ENCODE measurements around the gene MAT2A.
"Not testable (repeated sequence)": the region's sequence is repeated elsewhere in the genome, so short reads cannot be mapped to it uniquely, and the experiment has no call there.

MAT2A gene

GRCh38 chr2:85547859-85548607 is 9.1 kb downstream of the MAT2A start:
- no peak for DNase-seq

- DNase-seq: no peak
Observed at GRCh38 chr2:85548608-85548900, 9.6 kb downstream of the MAT2A start.

DNA sequence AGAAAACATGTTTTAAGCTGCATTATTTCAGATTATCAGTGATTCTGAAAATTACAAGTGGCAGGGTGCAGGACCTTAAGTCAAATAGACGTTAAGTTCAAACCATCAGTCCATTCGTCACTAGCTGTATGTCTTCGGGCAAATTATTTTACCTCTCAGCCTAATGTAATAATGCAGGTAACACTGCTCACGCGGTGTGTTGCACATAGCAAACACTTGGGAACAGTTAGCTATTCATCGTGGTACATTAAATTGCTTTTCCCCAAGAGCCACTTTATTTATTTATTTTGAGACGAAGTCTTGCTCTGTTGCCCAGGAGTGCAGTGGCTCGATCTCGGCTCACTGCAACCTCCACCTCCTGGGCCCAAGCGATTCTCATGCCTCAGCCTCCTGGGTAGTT is 10.1 kb downstream of the MAT2A start:
- no peak for DNase-seq

- no peak for DNase-seq
Observed at GRCh38 chr2:85549826-85550225, 10.9 kb downstream of the MAT2A start.

DNA sequence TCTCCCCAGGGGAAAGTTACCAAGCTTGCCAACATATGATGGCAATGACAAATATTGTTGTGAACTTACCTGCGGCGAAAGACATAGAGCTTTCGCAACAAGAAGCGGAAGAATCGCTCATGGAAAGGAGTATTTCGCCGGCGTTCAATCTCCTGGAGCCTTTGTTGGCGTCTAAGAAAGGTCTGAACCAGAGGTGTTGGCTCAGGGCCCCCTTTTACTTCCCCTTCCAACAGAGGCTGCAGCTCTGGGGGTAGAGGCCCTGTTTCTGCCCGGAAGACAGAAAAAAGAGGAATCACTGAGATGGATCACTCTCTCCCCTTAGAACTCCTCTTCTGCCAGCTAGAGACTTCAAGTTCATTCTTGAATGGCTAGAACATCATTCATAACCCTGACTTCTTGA is 11.5 kb downstream of the MAT2A start:
- no peak for DNase-seq

- peak; percentile 21 for DNase-seq
Observed at GRCh38 chr2:85551698-85552678, 13.0 kb downstream of the MAT2A start.

GRCh38 chr2:85553184-85553583 is 14.2 kb downstream of the MAT2A start:
- DNase-seq: no peak

DNA sequence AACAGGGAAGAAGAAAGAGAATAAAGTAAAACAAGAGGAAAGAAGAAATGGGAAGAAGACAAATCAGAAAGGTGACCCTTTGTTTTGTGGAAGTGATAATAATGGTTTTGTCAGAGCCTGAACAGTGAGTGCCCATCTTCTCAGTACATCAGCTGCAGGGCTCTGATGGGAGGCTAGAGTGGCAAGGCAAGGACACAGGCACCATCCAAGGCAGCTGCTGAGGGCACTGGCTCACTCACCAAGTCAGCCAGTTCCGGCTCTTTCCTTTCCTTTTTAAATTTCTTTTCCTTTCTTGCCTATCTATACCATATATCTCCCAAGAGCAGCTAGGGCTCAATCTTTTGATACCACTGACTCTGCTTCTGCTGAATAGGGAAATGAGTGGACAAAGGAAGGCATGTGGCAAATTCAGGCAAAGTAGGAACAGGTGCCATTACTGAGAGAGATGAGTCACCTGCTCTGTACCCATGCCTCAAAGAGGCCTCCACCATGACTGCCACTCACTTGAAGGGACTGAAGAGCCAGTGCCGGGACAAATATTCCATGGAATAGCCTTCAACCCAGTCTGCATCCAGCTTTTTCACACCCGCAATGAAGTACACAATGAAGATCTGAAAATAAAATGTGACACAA is 16.1 kb downstream of the MAT2A start:
- DNase-seq: no peak

DNA sequence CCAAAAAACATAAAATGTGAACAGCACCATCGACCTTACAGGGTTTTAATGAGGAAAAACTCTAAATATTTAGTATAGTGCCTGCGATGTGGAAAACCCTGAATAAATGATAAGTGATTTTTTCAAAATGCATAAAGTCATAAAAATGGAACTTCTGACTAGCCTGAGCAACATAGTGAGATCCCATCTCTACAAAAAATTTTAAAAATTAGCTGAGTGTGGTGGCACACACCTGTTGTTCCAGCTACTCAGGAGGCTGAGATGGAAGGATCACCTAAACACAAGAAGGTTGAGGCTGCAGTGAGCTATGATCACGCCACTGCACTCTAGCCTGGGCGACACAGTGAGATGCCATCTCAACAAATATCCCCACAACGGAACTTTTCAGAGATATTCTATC is 18.2 kb downstream of the MAT2A start:
- DNase-seq: no peak

DNA sequence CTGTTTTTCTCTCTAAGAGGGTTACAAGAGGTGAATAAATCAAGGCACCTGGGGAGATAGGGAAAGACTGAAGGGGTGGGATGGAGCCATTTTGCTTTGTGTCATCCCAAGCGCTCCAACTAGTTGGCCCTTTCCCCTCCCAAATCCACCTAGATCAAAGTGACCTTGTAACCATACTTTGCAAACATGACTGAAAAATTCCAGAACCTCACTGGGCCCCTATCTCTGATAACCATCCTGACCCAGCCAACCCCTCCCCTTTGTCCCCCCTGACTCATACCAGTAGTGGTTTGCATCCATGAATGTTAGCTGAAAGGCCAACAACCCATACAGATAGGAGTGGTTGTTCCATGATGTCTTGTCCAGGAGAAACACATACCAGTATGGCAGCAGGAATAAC is 19.2 kb downstream of the MAT2A start:
- no peak for DNase-seq

DNA sequence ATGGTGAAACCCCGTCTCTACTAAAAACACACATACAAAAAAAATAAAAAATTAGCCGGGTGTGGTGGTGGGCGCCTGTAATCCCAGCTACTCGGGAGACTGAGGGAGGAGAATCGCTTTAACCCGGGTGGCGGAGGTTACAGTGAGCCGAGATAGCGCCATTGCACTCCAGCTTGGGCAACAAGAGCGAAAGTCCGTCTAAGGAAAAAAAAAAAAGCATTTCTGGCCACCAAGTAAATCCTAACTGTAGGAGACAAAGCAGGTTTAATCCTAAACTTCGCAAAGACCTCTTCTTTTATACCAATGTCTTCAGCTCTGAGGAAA is 21.4 kb downstream of the MAT2A start:
- not testable (repeated sequence) for DNase-seq

GRCh38 chr2:85560812-85561279 is 21.9 kb downstream of the MAT2A start:
- no peak for DNase-seq

DNA sequence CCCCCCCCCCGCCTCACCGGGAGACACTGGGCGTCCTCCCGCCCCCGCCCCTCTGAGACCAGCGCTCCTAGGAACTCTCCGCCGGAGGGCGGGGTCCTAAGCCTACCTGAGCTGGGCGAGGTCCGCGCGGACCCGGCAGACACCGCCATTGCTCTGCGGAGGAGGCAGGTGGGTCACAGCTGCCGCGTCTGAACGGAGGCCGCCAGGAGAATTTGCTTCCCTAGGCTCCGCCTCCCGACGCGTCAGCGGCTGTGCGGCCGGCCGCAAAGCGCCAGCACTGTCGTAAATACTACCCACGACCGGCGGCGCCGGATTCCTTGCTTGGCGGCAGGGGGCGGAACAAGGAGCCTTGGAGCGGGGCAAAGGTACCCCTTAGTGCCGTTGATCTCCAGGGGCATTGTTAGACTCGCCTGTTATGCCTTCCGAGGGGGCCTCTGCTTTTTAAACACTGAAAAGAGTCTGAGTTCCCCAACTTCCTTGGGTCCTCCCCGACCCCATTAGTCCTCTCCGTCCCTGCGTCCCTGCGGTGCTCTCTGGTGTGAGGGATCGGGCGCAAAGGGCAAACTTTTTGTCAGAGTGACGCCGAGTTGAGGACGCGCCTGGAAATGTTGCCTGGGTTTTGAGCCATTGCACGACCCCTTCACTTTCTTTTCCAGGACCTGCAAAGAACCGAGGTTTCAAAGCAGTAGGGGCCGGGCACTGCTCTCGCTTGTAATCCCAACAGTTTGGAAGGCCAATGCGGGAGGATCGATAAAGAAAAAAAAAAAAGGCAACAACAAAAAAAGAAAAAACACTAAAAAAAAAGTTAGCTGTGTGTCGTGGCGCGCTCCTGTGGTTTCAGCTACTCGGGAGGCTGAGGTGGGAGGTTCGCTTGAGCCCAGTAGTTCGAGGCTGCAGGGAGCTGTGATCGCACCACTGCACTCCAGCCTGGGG is 22.6 kb downstream of the MAT2A start, which contains the start of gene GGCX:
Gene GGCX (minus strand): TSS at position 214 of the 933 bp plus-strand sequence. CDS start 65 bp downstream, at position 149.
- peak; percentile 80 for DNase-seq

- DNase-seq: no peak
Observed at GRCh38 chr2:85564144-85564563, 25.2 kb downstream of the MAT2A start.

GRCh38 chr2:85566265-85566664 is 27.3 kb downstream of the MAT2A start:
- DNase-seq: no peak

DNA sequence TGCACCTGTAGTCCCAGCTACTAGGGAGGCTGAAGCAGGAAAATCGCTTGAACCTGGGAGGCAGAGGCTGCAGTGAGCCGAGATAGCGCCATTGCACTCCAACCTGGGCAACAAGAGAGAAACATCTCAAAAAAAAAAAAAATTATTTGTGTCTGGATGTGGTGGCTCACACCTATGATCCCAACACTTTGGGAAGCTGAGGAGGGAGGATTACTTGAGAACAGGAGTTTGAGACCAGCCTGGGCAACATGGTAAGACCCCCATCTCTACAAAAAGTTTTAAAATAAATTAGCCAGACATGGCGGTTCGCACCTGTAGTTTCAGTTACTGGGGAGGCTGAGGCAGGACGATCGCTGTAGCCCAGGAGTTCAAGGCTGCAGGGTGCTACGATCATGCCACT is 36.8 kb downstream of the MAT2A start:
- no peak for DNase-seq

DNA sequence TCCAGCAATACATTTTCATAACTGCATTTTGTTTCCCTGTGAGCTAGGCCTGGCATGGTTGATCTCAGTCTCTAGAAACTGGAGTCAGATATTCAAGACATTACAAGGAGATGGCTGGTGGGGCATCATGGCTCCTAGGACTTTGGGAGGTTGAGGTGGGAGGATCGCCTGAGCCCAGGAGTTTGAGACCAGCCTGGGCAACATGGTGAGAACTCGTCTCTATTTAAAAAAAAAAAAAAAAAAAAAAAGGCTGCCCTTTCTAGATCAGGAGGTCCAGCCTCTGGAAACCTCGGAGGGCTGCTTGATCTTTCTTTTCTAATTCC is 38.1 kb downstream of the MAT2A start:
- no peak for DNase-seq

DNA sequence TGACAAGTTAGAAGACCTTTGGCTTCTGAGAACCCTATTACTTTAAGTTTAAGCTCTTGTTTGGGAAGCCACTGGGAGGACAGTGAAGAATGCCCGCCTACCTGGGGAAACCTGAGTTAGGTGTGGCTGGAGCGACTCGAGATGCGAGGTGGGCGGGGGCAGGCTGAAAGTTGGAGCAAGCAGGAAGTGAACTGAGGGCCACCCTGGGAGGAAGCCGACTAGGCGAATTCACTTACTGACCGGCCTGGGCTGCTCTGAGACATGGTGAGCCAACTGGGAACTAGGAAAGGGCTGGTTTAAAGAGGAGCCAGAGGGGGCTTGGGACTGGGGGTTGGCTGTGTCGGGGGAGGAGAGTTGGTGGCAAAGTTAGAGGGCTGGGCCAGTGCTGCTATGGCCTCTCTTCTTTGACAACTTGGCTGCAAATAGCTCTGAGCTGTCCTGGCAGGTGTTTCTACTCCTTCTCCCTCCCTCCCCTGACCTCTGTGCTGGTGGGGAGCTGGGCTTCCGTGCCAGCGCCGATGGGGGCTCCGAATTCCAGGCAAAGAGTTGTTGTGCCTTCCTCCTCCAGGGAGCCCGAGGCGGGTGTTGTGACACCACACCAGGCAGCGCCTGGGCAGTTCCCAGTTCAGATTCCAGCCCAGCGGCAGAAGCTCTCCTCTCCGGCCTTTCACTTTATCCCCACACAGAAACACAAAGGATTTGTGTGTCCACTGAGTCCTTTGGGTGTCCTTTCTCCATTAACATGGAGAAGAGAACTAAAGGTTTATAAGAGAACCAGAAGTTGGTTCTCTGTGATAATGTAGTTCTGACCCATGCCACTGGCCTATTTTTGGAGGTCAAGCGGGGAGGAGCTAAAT is 38.6 kb downstream of the MAT2A start, which contains the start of gene VAMP8:
Gene VAMP8 (plus strand): TSS at position 201 of the 857 bp plus-strand sequence. CDS start 61 bp downstream, at position 262.
- DNase-seq: no peak

DNA sequence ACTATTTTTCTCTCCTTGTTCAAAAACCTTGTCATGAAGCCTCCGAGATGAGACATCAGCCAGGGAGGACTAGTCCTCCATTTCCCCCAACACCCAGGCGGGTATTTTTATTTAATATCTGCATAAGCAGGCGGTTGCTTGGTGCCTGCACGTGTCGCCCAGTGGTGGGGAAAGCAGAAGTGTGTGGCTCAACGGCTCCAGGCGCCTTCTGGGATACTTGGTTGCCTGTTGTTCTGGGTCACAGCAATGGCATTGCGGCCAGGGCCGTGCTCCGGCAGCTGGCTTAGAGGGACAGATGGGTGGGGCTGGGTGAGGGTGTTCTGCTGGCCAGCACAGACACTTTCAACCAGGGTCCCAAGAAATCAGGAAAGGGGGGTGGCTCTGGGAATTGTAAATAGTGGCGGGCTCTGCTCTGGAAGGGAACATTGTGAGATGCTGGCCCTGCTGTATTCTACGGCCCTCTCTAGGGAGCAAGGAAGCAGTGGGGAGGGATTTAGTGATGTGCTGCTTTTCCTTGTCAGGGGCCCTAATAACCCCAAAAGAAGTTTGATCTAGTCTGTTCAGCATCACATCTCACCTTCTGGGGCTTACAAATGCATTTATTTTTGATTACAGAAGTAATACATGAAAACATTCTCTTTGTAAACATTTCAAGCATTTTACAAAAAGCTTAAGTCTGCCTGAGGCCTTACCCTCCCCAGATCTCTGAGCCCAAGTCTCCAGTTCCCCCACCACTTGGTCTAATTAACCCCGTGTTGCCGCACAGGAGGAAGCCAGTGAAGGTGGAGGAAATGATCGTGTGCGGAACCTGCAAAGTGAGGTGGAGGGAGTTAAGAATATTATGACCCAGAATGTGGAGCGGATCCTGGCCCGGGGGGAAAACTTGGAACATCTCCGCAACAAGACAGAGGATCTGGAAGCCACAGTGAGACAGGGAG is 39.5 kb downstream of the MAT2A start:
- DNase-seq: no peak

DNA sequence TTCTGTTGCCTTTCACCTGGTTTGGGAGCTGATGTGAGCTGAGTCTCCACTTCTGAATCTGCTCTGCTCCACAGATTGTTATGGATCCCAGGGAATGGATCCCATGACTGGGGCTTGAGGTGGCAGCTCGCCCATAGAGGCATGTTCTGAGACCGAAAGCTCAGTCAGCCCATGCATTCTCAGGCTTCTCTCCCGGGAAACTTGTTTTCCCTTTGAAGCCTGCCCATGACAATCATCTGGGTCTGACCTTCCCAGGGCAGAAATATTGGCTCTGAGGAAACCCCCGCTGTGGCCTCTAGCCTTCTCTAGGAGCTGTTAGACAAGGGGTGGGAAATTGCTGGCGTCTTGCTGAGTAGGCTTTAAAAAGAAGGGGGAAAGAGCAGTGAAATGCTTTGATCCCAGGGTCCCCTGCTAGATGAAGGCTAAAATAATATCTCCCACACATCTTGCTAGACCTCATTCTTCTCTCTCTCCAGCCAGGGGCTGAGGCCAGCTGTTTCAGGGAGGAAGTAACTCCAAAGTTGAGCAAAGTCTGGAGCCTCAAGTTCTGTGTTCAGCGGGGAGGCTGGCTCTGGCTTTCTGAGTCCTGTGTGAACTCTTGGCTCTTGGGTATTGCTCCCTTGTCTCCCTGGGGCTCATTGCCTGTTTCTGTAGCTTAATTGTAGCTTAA is 40.4 kb downstream of the MAT2A start:
- DNase-seq: no peak
